COLO668 (cell line): ENCODE data around the gene PLXNB3.
"Not testable (repeated sequence)": the region's sequence is repeated elsewhere in the genome, so short reads cannot be mapped to it uniquely, and the experiment has no call there.

Experiments used
- DNase-seq: peaks from one replicate; lab custom pipeline; 2025; ENCODE audit not compliant: unreplicated experiment; lab: John Stamatoyannopoulos, UW

The PLXNB3 gene

DNA sequence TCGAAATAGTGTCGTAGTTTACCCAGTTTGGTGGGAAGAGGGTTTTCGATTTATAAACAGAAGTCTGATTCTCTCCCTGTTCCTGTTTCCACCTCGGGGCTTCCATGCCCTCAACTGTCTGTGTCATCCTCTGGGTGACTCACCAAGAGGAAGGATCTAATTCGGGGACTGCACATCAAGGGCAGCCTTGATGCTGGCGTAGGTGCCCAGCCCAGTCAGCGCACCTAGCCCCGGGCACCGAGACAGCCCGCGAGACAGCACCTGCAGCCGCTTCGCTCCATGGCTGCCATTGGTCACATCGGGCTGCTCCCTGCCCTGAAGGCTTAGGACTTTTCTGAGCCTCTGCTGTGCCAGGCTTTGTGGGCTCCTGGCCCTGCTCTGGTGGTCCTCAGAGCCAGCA, 31.6 kb upstream of the PLXNB3 start:
- no peak for DNase-seq

DNA sequence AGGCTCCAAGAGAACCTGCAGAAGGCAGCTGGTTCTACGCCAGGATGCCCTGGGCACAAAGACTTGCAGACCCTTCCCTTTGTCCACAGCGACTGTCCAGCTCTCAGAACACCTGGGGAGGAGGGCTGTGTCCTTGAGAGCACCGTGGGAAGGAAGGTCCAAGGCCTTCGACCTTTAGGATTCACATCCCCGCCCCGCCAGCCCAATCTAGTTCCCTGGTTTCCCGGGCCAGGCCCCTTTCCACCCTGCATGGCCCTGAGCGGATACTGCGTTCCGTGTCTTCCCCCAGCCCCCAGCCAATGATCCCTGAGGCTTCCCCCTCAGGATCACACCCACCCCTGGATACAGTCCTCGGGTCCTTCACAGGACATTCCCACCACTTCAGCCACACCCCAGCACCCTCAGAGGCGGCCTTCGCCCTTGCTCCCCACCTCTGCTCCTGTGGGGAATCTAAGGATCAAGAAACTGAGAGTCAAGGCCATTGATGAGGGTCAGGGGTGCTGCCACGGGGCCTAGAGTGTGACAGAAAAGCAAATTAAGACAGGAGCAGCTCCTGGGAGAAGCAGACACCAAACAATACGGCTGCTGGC, 30.3 kb upstream of the PLXNB3 start:
- no peak for DNase-seq

DNA sequence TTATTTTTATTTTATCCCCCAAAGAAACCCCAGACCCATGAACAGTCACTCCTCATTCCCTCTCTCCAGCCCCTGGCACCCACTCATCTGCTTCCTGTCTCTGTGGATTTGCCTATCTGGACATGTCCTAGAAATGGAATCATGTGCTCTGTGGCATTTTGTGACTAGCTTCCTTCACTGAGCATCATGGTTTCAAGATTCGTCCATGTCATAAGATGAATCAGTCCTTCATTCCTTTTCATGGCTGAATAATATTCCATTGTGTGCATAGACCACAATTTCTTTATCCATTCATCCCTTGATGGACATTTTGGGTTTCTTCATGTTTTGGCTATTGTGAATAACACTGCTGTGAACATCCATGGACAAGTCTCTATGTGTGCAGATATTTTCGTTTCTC, 29.2 kb upstream of the PLXNB3 start:
- no peak for DNase-seq

DNA sequence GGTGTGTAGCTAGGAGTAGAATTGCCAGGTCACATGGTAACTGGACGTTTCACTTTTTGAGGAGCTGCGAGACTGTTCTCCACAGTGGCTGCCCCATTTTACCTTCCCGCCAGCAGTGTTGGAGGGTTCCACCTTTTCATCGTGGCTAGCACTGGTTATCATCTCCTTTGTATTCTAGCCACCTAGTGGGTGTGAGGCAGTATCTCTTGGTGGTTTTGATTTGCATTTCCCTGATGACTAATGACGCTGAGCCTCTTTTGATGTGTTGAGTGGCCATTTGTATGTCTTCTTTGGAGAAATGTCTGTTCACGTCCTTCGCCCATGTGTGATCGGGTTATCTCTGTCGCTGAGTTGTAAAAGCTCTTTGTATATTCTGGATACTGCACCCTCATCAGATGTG, 28.8 kb upstream of the PLXNB3 start:
- no peak for DNase-seq

- DNase-seq, result no peak
These were observed 27.8 kb upstream of the PLXNB3 start for GRCh38 chrX:153736071-153736820.

DNA sequence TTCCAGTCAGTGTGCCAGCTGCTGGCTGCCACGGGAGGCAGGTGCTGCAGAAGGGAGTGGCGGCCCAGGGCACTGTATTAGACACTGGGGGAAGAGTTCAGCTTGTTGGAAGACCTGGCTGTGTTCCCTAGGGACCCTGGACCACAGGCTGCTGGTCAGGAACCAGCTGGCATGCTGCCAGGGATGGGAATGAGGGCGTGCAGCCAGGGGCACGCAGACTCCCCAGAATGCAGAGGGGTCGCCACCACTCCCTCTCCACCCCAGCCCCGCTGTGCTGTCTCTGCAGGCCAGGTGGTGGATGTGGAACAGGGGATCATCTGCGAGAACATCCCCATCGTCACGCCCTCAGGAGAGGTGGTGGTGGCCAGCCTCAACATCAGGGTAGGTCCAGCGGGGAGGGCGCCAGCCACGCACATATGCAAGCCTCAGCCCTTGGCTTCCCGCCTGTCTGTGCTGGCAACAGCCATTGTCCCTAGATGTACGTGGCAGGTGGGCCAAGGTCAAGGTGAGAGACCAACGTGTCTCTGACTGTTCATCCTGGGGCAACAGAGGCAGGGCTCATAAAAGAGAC, 27.1 kb upstream of the PLXNB3 start:
- peak; percentile 10 for DNase-seq

GRCh38 chrX:153738056-153738605, 25.9 kb upstream of the PLXNB3 start:
- no peak for DNase-seq

DNA sequence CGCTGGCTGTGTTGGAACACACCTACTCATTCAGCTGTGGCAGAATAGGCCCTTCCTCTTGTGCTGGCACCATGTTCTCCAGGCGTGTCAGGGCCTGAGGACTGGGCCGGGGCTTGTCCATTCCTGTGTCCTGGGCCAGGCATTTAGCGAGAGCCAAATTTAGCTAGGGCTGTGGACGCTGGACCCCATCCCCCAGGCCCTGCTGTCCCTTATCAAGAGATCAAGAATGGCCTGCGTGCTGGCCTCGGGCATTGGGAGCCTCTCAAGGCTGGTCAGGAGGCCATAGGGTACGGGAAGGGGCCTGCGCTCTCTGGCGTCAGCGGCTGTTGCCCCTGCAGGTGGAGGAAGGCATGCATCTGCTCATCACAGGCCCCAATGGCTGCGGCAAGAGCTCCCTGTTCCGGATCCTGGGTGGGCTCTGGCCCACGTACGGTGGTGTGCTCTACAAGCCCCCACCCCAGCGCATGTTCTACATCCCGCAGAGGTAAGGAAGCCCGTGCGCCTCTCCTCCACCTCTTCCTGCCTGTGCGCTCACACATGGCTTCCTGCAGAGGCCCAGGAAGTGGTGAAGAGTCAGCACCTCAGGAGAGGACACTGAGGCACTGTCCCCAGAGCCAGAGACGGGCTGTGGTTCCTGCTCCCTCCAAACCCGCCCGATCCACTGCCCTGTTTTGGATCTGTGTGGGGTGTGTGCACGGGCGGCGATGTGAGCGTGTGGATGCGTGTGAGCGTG, 24.1 kb upstream of the PLXNB3 start:
- no peak for DNase-seq

GRCh38 chrX:153740631-153741222, 23.3 kb upstream of the PLXNB3 start:
- no peak for DNase-seq

GRCh38 chrX:153741446-153741845, 22.6 kb upstream of the PLXNB3 start:
- DNase-seq, result no peak

DNA sequence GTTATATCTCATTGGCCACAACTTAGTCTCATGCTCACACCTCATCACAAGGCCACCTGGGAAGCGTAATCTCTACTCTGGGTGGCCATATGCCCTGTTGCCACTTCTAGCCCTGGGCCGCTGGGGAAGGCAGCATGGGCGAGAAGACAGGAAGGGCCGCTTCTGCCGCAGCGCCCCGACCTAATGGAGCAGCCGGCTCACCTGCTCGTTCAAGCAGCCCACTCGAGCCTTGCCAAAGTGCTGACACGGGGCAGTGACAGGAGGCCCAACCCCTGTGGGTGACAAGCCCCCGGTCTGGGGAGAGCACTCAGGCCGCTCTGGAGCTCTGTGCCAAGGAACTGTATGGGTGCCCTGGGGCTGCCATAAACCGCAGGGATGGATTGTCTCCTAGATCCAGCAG, 21.9 kb upstream of the PLXNB3 start:
- DNase-seq, result not testable (repeated sequence)

DNA sequence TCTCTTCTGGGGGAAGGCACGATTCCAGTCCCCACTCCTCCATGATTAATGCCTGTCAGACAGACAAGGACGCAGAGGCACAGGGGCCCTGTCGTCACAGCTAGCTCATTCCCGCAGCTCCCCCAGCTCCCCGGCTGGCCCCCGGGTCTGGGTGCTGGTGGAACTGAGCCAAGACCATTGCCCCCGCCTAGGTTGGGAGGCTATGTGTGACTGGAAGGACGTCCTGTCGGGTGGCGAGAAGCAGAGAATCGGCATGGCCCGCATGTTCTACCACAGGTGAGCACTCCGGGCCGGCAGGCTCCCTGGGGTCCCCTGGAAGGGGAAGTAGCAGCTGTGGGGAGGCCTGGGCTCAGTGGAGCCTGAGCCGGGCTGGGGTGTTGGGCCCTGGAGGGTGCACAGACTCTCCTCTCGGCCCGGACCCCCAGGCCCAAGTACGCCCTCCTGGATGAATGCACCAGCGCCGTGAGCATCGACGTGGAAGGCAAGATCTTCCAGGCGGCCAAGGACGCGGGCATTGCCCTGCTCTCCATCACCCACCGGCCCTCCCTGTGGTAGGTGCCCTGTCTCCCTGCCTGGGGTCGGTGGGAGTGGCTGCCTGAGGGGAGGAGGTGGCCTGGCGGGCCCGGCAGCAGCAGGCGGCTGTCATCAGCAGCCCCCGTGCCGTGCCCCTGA, 21.1 kb upstream of the PLXNB3 start:
- DNase-seq, result not testable (repeated sequence)

GRCh38 chrX:153743468-153744209, 20.4 kb upstream of the PLXNB3 start:
- DNase-seq, result not testable (repeated sequence)

GRCh38 chrX:153744210-153745066, 19.6 kb upstream of the PLXNB3 start:
- DNase-seq, result no peak

GRCh38 chrX:153745067-153745433, 19.0 kb upstream of the PLXNB3 start:
- DNase-seq, result peak; percentile 15

DNA sequence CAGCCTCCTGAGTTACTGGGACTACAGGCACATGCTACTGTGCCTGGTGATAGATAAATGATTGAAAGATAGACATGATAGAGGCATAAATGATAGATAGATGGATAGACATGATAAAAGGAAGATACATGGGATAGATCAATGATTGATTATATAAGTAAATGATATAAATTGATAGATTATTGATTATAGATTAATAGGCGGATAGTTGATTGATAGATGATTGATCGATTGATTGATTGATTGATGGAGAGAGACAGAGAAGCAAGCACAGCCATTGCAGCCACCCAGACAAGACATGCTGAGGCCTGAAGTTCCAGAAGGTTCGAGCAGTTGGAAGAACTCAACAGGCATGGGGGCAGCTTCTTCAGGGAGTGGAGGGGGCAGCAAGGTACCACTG, 17.7 kb upstream of the PLXNB3 start:
- DNase-seq, result no peak

GRCh38 chrX:153746991-153747390, 17.1 kb upstream of the PLXNB3 start:
- not testable (repeated sequence) for DNase-seq

GRCh38 chrX:153749017-153749416, 15.0 kb upstream of the PLXNB3 start:
- not testable (repeated sequence) for DNase-seq
